HG03442 (cell line): ENCODE results near the gene IL19.

Experiments used
- ATAC-seq: cut with Tn5 transposase; IDR thresholded peaks from one replicate; pipeline ENCODE4 v1.9.1; 2021; ENCODE audit warnings: mild to moderate bottlenecking, moderate library complexity; ENCODE audit not compliant: unreplicated experiment

IL19 gene

DNA sequence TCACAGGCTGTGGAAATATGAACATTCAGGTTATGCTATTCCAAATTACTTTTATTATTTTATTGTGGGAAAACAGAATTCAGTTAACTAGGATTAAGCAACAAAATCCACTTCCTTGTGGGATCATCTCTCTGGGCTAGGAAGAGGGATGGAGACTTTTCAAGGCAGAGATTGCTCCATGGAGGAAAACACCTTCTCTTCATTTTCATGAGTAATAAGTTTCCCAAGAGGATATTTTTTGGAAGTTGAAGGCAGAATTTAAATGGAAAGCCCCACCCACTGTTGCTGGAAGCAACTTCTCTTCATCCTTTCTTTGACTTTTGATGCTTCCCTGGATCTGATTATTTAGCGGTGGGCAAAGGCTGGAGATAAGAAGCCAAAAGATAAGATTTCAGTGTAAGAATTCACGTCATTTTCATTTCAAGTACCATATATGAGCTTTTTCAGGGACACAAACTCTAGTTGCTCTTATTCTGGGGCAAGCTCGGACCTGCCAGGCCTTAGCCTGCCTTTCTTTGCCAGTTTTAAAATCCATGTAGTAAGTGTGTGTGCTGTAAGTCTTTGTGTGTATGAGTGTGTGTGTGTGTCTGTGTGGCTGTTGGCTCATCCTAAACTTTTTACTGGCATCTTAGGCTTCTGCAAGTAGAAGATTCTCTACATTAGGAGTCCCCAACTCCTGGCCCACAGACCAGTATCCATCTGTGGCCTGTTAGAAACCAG, 114.9 kb downstream of the IL19 start:
- ATAC-seq: no peak

DNA sequence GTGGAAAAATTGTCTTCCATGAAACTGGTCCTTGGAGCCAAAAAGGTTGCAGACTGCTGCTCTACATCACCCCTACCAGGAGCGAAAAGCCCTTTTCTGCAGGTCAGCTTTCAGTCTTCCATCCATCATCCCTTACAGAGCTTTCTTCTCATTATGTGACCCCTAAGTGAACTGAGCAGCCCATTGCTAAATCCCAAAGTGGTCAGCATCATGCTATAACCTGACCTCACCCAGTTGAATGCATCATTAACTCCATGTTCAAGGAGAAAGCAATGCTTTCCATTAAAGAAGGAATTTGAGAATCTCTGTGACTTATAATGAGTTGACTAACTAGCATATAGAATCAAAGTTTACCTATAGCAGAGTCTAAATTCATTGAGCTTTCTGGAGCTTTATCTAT, 116.3 kb downstream of the IL19 start:
- ATAC-seq: no peak

DNA sequence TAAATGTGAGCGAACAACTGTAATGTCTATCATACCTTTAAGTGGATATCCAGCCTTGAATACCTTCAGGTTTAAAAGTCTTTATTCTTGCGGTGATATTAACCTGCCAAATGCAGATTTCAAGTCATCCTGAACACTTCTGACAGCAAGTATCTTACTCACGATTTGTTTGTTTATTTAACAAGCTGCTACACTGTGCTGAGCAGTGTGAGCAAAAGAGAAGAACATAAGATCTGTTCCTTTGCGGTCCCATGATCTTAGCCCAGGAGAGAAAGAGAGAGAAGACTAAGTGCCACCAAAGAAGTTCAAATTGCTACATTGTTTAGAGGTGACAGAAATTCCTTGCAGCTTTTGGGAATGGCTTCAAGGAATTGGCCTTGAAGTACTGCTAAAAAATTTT, 117.1 kb downstream of the IL19 start:
- no peak for ATAC-seq

DNA sequence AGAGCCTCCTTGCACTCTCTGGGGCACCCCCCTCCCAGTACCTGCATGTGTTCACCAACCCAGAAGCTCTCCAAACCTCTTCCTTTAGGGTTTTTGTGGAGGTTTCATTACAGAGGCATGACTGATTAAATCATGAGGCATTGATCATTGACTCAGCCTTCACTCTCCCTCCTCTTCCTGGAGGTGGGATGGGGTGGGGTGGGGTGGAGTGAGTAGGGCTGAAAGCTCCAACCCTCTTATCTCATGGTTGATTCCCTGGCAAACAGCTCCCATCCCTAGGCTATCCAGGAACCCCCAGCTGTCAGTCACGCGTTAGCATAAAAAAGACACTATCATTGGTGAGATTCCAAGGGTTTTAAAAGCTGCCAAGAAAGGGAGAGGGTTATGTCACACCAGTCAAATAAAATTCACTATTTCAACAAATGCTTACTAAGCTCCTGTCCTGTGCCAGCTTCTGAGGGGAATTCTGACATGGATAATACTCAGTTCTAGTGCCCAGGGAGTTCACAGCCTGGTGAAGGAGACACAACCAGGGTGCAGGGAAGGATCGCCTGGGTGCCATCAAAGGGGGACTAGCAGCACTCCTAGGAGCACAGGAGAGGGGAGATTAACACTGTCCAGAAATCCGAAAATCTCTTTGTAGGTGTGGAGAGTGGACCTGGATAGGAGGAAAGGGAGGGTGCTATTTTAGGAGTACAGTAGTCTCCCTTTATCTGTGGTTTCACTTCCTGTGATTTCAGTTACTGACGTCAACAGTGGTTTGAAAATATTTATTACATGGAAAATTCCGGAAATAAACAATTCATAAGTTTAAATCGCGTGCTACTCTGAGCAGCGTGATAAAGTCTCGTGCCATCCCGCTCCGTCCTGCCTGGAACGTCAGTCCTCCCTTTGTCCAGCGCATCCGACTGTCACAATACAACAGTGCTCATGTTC, 119.8 kb downstream of the IL19 start:
- ATAC-seq: no peak

DNA sequence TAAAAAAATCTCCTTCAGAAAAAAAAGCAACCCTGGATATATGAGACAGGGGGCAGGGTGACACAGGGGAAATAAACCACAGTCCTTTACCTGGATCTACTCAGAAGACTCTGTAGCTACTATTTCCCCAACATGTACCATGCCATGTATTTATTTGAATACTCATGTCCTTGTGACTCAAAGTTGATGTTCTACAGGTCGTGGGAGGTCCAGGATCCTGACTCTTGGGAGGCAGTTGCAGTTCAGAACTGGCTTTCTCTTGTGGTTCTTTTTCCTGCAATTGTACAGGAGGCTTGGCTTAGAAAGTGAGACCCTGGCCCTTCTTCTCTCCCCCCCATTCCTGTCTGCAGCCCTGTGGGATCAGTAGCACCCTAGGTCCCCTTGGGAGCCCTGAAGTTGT, 120.8 kb downstream of the IL19 start:
- ATAC-seq: no peak
